Naive thymus-derived CD4-positive, alpha-beta T cell (primary cell): Measurements from ENCODE around the gene CMTR2. TPM values are rescaled to one million over a fixed set of nuclear protein-coding genes. Genes with fewer than 3 reads are reported as not detected.

Source experiments
- ATAC-seq: fragments of 150-1000 bp; cut with Tn5 transposase; 2 replicates; pipeline ENCODE4 v1.10.0; 2021; ENCODE audit warnings: mild to moderate bottlenecking, moderate library complexity
- CTCF ChIA-PET: fragments of 350-600 bp; sonication (Branson Sonifier 250); formaldehyde crosslinking; loops from one replicate; lab custom pipeline; 2021; ENCODE audit warnings: antibody characterized with exemption; lab: Charles Lee
- POLR2A ChIA-PET: fragments of 350-600 bp; sonication (Branson Sonifier 250); formaldehyde crosslinking; loops from one replicate; lab custom pipeline; 2021; ENCODE audit warnings: antibody characterized with exemption, inconsistent platforms; lab: Charles Lee
- DNase-seq, 9 donors: peaks; one replicate each; pipeline versions ENCODE4 v3.0.0 to v3.0.0-alpha.2; 2020 to 2022; ENCODE audit warnings: mixed read lengths in 1 of 9
- H3K27ac ChIP-seq: one replicate; pipeline ENCODE4 v1.7.0; 2013; ENCODE audit warnings: mild to moderate bottlenecking, low read depth, low read length, moderate library complexity
- H3K27me3 ChIP-seq, 2 donors: one replicate each; pipeline ENCODE4 v1.7.0; 2013; ENCODE audit warnings: low read length in 2 of 2, mild to moderate bottlenecking in 2 of 2, moderate library complexity in 2 of 2; ENCODE audit not compliant: control insufficient read depth in 2 of 2, insufficient read depth in 2 of 2
- H3K36me3 ChIP-seq, 3 experiments: 1 replicate in 2 of 3; 2 replicates in 1 of 3; pipeline ENCODE4 v1.7.0; 2013; ENCODE audit warnings: low read length in 3 of 3, mild to moderate bottlenecking in 3 of 3, moderate library complexity in 1 of 3; ENCODE audit not compliant: insufficient read depth in 3 of 3, control insufficient read depth in 2 of 3
- H3K4me1 ChIP-seq, 2 donors: one replicate each; pipeline ENCODE4 v1.7.0; 2013; ENCODE audit warnings: low read length in 2 of 2, mild to moderate bottlenecking in 2 of 2, moderate library complexity in 1 of 2; ENCODE audit not compliant: control insufficient read depth in 2 of 2, insufficient read depth in 2 of 2
- H3K4me3 ChIP-seq: 2 replicates; pipeline ENCODE4 v1.7.0; 2013; ENCODE audit warnings: mild to moderate bottlenecking, low read length
- H3K9me3 ChIP-seq, 3 experiments: 1 replicate in 2 of 3; 2 replicates in 1 of 3; pipeline ENCODE4 v1.7.0; 2013; ENCODE audit warnings: low read length in 3 of 3; ENCODE audit not compliant: control insufficient read depth in 2 of 3
- H3K27ac Mint-ChIP-seq, 9 donors: one replicate each; pipeline ENCODE4 v1.8.0; 2020 to 2022; ENCODE audit warnings: mixed read lengths in 9 of 9, mild to moderate bottlenecking in 8 of 9, moderate library complexity in 5 of 9, inconsistent platforms in 2 of 9
- H3K27me3 Mint-ChIP-seq, 5 donors: one replicate each; pipeline ENCODE4 v1.8.0; 2021 to 2022; ENCODE audit warnings: mixed read lengths in 5 of 5, mild to moderate bottlenecking in 1 of 5
- H3K36me3 Mint-ChIP-seq, 5 donors: one replicate each; pipeline ENCODE4 v1.8.0; 2020 to 2022; ENCODE audit warnings: mixed read lengths in 5 of 5, mild to moderate bottlenecking in 3 of 5, inconsistent platforms in 1 of 5
- H3K4me1 Mint-ChIP-seq, 7 donors: one replicate each; pipeline ENCODE4 v1.8.0; 2020 to 2022; ENCODE audit warnings: mixed read lengths in 7 of 7, mild to moderate bottlenecking in 3 of 7, inconsistent platforms in 1 of 7
- H3K4me3 Mint-ChIP-seq, 10 donors: one replicate each; pipeline ENCODE4 v1.8.0; 2020 to 2022; ENCODE audit warnings: mild to moderate bottlenecking in 10 of 10, mixed read lengths in 10 of 10, moderate library complexity in 6 of 10, inconsistent platforms in 2 of 10
- H3K9me3 Mint-ChIP-seq, 11 donors: one replicate each; pipeline ENCODE4 v1.8.0; 2020 to 2022; ENCODE audit warnings: mixed read lengths in 11 of 11, mild to moderate bottlenecking in 4 of 11, inconsistent platforms in 1 of 11, moderate library complexity in 1 of 11
- intact Hi-C, 2 donors: fragments of 100-400 bp; cut with micrococcal nuclease; formaldehyde crosslinking; loops; one replicate each; pipeline ENCODE4 v1.15.1; 2023
- polyA plus RNA-seq, 2 donors: library from polyadenylated mRNA; unstranded; fragments of 300-500 nt; fragmentation: Illumina TruSeq; gene quantifications; one replicate each; pipeline ENCODE4 v1.2.3, GENCODE V29; 2021
- total RNA-seq, 6 experiments: library from RNA in 5 of 6; stranded (reverse) in 5 of 6; gene quantifications; 1 replicate in 5 of 6; 2 replicates in 1 of 6; pipeline ENCODE4 v1.2.3 and lab custom pipeline; 2021 to 2026

The CMTR2 gene
- total and polyA plus RNA-seq, 7 experiments from 2014 or later: 8.0 to 28.8 (median 22.3) TPM

- Mint-ChIP-seq H3K9me3 (peaks cover 0 to 4% (median 0%) of the 10 kb centered on the region in 11 donors), H3K36me3 (peaks cover 0 to 6% (median 0%) of the 10 kb centered on the region in 5 donors), H3K27ac (peak overlapping the region in 2 of 9 donors; percentile 53 to 87), H3K4me1 (peaks cover 0 to 32% (median 12%) of the 10 kb centered on the region in 7 donors), H3K4me3 (peak overlapping the region in 2 of 10 donors; percentile 4 to 29), H3K27me3 (peaks cover 12 to 29% (median 18%) of the 10 kb centered on the region in 5 donors)
- ChIA-PET CTCF (no interaction called here), POLR2A (no interaction called here)
- no peak overlapping the region for H3K4me3 ChIP-seq
- H3K9me3 ChIP-seq: no peaks in the 10 kb centered on the region
- intact Hi-C loops: no loop called here
- H3K36me3 ChIP-seq: no peaks in the 10 kb centered on the region
- no peak for DNase-seq
- no peaks in the 10 kb centered on the region for H3K27me3 ChIP-seq
- peak; percentile 36 for ATAC-seq
- no peaks in the 10 kb centered on the region for H3K4me1 ChIP-seq
- no peak overlapping the region for H3K27ac ChIP-seq
Observed at GRCh38 chr16:71255721-71256120, 33.5 kb downstream of the CMTR2 start.

DNA sequence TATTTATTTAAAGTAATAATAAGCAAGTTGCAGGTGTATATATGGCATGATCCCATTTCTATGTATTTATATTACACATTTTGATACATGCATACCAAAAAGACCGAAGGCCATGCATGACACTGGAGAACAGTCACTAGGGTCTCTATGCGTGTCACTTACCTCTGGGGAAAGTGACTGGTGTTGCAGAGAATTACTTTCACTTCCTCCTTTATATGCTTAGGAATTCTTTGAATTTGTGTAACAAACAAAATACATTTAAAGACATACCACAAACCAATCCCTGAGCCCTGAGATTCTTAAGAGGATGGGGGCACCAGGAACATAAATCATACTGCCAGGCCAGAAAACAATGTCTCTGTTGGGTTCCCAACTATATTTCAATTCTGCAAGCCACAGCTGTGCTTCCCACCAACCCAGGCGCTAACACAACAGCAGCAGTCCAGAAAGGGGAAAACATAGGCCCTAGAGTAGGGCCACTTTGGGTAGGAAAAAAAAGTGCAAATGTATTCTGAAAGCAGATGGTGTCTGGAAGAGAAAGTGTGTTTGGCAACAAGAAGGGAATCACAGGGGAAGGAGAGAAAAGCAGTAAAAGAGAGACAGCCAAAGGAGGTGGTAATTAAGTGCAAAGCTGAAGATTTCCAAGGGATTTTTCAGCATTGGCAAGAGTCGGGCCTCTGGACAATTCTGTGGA lies 34.2 kb downstream of the CMTR2 start:
- DNase-seq: no peak
- Mint-ChIP-seq H3K4me1 (peaks cover 0 to 32% (median 11%) of the 10 kb centered on the region in 7 donors), H3K36me3 (peaks cover 0 to 6% (median 0%) of the 10 kb centered on the region in 5 donors), H3K27me3 (peaks cover 6 to 24% (median 18%) of the 10 kb centered on the region in 5 donors), H3K4me3 (peak overlapping the region in 2 of 10 donors; percentile 2 to 54), H3K27ac (peak overlapping the region in 4 of 9 donors; percentile 0 to 91 (median 18)), H3K9me3 (peaks cover 0 to 4% (median 0%) of the 10 kb centered on the region in 11 donors)
- ATAC-seq: no peak
- ChIA-PET CTCF (no interaction called here), POLR2A (no interaction called here)
- Histone ChIP-seq H3K36me3 (no peaks in the 10 kb centered on the region), H3K27me3 (no peaks in the 10 kb centered on the region), H3K27ac (no peak overlapping the region), H3K4me3 (no peak overlapping the region), H3K4me1 (no peaks in the 10 kb centered on the region), H3K9me3 (no peaks in the 10 kb centered on the region)
- intact Hi-C loops: no loop called here

GRCh38 chr16:71250461-71251235 lies 38.6 kb downstream of the CMTR2 start:
- Histone ChIP-seq H3K27me3 (no peaks in the 10 kb centered on the region), H3K4me3 (no peak overlapping the region), H3K27ac (no peak overlapping the region), H3K36me3 (no peaks in the 10 kb centered on the region), H3K9me3 (no peaks in the 10 kb centered on the region), H3K4me1 (no peaks in the 10 kb centered on the region)
- no peaks in the 10 kb centered on the region for H3K9me3 Mint-ChIP-seq
- POLR2A ChIA-PET: no interaction called here
- intact Hi-C loops: no loop called here
- CTCF ChIA-PET: no interaction called here
- peaks cover 0 to 11% (median 5%) of the 10 kb centered on the region in 7 donors for H3K4me1 Mint-ChIP-seq
- H3K27ac Mint-ChIP-seq: no peak overlapping the region
- DNase-seq (no peak), ATAC-seq (no peak)
- no peaks in the 10 kb centered on the region for H3K36me3 Mint-ChIP-seq
- H3K4me3 Mint-ChIP-seq: no peak overlapping the region
- H3K27me3 Mint-ChIP-seq: peaks cover 0 to 17% (median 5%) of the 10 kb centered on the region in 5 donors

- CTCF ChIA-PET: no interaction called here
- no peaks in the 10 kb centered on the region for H3K9me3 ChIP-seq
- H3K4me3 ChIP-seq: no peak overlapping the region
- Mint-ChIP-seq H3K27me3 (peaks cover 0 to 17% (median 4%) of the 10 kb centered on the region in 5 donors), H3K4me1 (peaks cover 0 to 2% (median 0%) of the 10 kb centered on the region in 7 donors), H3K27ac (no peak overlapping the region), H3K4me3 (no peak overlapping the region), H3K9me3 (no peaks in the 10 kb centered on the region), H3K36me3 (no peaks in the 10 kb centered on the region)
- ATAC-seq (no peak), DNase-seq (no peak)
- no peaks in the 10 kb centered on the region for H3K27me3 ChIP-seq
- H3K36me3 ChIP-seq: no peaks in the 10 kb centered on the region
- no peak overlapping the region for H3K27ac ChIP-seq
- POLR2A ChIA-PET: no interaction called here
- intact Hi-C loops: no loop called here
- H3K4me1 ChIP-seq: no peaks in the 10 kb centered on the region
Observed at GRCh38 chr16:71249399-71249798, 39.8 kb downstream of the CMTR2 start.

GRCh38 chr16:71247478-71247877 lies 41.7 kb downstream of the CMTR2 start:
- Histone ChIP-seq H3K36me3 (no peaks in the 10 kb centered on the region), H3K4me3 (no peak overlapping the region), H3K4me1 (no peaks in the 10 kb centered on the region), H3K27me3 (no peaks in the 10 kb centered on the region), H3K9me3 (no peaks in the 10 kb centered on the region), H3K27ac (no peak overlapping the region)
- no peaks in the 10 kb centered on the region for H3K9me3 Mint-ChIP-seq
- intact Hi-C loops: no loop called here
- peaks cover 0 to 2% (median 0%) of the 10 kb centered on the region in 7 donors for H3K4me1 Mint-ChIP-seq
- no peak for ATAC-seq
- H3K4me3 Mint-ChIP-seq: no peak overlapping the region
- POLR2A ChIA-PET: interaction anchor here (0.8 kb wide), 1 partner anchor 9 kb away, joined by 3 read pairs; no protein-coding TSS in a partner anchor
- no peak for DNase-seq
- H3K27ac Mint-ChIP-seq: no peak overlapping the region
- peaks cover 0 to 20% (median 4%) of the 10 kb centered on the region in 5 donors for H3K27me3 Mint-ChIP-seq
- CTCF ChIA-PET: interaction anchor here (0.6 kb wide), 1 partner anchor 784 kb away, joined by 3 read pairs; no protein-coding TSS in a partner anchor
- H3K36me3 Mint-ChIP-seq: no peaks in the 10 kb centered on the region

- intact Hi-C loops: no loop called here
- DNase-seq: no peak
- no peaks in the 10 kb centered on the region for H3K36me3 ChIP-seq
- H3K27ac ChIP-seq: no peak overlapping the region
- Mint-ChIP-seq H3K9me3 (no peaks in the 10 kb centered on the region), H3K27ac (no peak overlapping the region), H3K36me3 (no peaks in the 10 kb centered on the region), H3K4me1 (peaks cover 0 to 2% (median 0%) of the 10 kb centered on the region in 7 donors), H3K27me3 (peaks cover 0 to 22% (median 4%) of the 10 kb centered on the region in 5 donors), H3K4me3 (no peak overlapping the region)
- no peak for ATAC-seq
- H3K4me1 ChIP-seq: no peaks in the 10 kb centered on the region
- ChIA-PET POLR2A (no interaction called here), CTCF (no interaction called here)
- H3K4me3 ChIP-seq: no peak overlapping the region
- H3K9me3 ChIP-seq: no peaks in the 10 kb centered on the region
- H3K27me3 ChIP-seq: no peaks in the 10 kb centered on the region
Observed at GRCh38 chr16:71246309-71246708, 42.9 kb downstream of the CMTR2 start.
